Stimulated activated CD4-positive, alpha-beta T cell treated with anti-CD3 and anti-CD28 coated beads, TNF-alpha, amount 100 ng/mL, for 4 hours (primary cell): ENCODE results near the gene ADGRD1.

Experiments
- DNase-seq, 3 experiments: peaks; one replicate each; pipeline ENCODE4 v3.0.0-alpha.2; 2020; ENCODE audit warnings: low read depth in 3 of 3

ADGRD1 gene

GRCh38 chr12:131024721-131025120, 71.0 kb downstream of the ADGRD1 start:
- DNase-seq = no peak

GRCh38 chr12:131025234-131025633, 71.5 kb downstream of the ADGRD1 start:
- DNase-seq = no peak

GRCh38 chr12:131025939-131026702, 72.4 kb downstream of the ADGRD1 start:
- DNase-seq = no peak

- DNase-seq = no peak
Observed at GRCh38 chr12:131026754-131027153, 73.0 kb downstream of the ADGRD1 start.

GRCh38 chr12:131027264-131027663, 73.6 kb downstream of the ADGRD1 start:
- no peak for DNase-seq

- no peak for DNase-seq
Observed at GRCh38 chr12:131027876-131028586, 74.3 kb downstream of the ADGRD1 start.

GRCh38 chr12:131028587-131029338, 75.1 kb downstream of the ADGRD1 start:
- DNase-seq = no peak

- DNase-seq = no peak
Observed at GRCh38 chr12:131030472-131031328, 77.0 kb downstream of the ADGRD1 start.

GRCh38 chr12:131032082-131032750, 78.5 kb downstream of the ADGRD1 start:
- no peak for DNase-seq

GRCh38 chr12:131033486-131033885, 79.8 kb downstream of the ADGRD1 start:
- DNase-seq = no peak

- DNase-seq = no peak
Observed at GRCh38 chr12:131033886-131034482, 80.3 kb downstream of the ADGRD1 start.

GRCh38 chr12:131034631-131035244, 81.0 kb downstream of the ADGRD1 start:
- DNase-seq = no peak

- no peak for DNase-seq
Observed at GRCh38 chr12:131035245-131035681, 81.6 kb downstream of the ADGRD1 start.

- DNase-seq = no peak
Observed at GRCh38 chr12:131038159-131038558, 84.5 kb downstream of the ADGRD1 start.

GRCh38 chr12:131038961-131039950, 85.5 kb downstream of the ADGRD1 start:
- no peak for DNase-seq

- no peak for DNase-seq
Observed at GRCh38 chr12:131040491-131040890, 86.8 kb downstream of the ADGRD1 start.

GRCh38 chr12:131041216-131041967, 87.7 kb downstream of the ADGRD1 start:
- no peak for DNase-seq
